ENCODE data around the gene SOD2.
A peak's percentile ranks its signal among the peaks of the same experiment; 100 is the strongest.
"Not testable (repeated sequence)": the region's sequence is repeated elsewhere in the genome, so short reads cannot be mapped to it uniquely, and the experiment has no call there.

Gene SOD2

GRCh38 chr6:159715605-159716004 lies 22.6 kb upstream of the SOD2 start:
- no peak for DNase-seq

DNA sequence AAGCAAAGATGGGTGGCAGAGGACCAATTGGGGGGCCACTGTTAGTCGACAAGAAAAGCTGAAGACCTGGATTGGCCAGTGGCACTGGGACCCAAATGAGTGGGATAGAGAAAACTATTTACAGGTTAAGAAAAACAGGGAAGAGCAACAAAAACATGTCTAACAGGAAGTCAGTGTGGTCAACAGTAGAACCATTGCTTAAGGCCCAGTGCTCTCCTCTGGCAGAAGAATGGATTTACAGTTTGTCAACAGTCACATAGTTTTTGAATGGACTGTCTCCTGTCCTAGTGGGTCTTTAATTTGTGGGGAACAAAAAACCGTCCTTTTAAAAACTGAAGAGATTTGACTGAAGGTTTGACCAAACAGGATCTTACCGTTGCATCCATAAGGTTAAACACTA lies 22.1 kb upstream of the SOD2 start:
- DNase-seq: no peak

GRCh38 chr6:159714404-159714803 lies 21.4 kb upstream of the SOD2 start:
- no peak for DNase-seq

DNA sequence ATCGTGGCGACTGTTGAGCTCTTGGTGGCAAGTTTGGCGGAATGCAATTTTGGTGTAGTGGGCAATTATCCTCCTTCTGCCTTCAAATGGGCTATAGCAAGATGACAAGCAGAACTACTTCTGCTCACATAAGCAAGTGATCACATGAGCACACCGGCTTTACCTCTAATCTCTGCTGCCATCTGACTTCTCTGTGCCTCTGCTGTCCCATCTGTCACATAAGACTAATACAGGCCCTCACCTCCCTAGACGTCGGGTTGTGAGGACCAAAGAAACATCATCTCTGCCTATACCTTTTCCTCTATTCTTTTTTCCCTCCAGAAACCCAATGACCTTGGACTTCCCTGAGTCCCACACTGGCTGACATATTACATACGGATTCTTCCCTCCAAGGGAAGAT lies 20.9 kb upstream of the SOD2 start:
- no peak for DNase-seq

DNA sequence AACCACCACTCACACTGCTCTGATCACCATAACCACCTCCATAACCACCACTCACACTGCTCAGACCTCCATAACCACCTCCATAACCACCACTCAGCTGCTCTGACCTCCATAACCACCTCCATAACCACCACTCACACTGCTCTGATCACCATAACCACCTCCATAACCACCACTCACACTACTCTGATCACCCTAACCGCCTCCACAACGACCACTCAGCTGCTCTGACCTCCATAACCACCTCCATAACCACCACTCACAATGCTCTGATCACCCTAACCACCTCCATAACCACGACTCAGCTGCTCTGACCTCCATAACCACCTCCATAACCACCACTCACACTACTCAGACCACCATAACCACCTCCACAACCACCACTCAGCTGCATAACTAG lies 19.3 kb upstream of the SOD2 start:
- DNase-seq: not testable (repeated sequence)

GRCh38 chr6:159710603-159711002 lies 17.6 kb upstream of the SOD2 start:
- not testable (repeated sequence) for DNase-seq

DNA sequence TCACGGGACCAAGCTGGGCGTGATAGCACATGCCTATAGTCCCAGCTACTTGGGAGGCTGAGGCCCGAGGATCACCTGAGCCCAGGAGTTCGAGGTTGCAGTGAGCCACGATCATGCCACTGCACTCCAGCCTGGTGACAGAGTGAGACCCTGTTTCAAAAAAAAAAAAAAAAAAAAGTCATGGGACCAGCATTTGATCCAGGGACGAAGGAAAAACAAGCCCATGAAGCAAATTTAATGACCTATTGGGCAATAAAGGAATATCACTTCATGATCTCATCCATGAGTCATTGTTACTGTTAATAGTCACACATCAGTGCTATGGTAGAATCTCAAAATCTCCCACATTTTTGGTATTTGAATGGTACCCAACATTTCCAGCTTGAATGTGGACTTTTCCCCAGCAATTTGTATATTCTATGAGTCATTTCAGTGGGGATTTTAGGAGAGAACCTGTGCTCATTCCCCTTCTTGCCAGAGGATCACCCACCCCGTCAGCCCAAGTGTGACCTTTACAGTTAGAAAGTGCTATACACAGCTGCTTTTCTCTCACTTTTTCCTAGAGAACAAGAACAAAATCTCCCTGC lies 8.5 kb upstream of the SOD2 start:
- no peak for DNase-seq

GRCh38 chr6:159700970-159701369 lies 7.9 kb upstream of the SOD2 start:
- no peak for DNase-seq

GRCh38 chr6:159695984-159696383 lies 2.9 kb upstream of the SOD2 start:
- DNase-seq: no peak

DNA sequence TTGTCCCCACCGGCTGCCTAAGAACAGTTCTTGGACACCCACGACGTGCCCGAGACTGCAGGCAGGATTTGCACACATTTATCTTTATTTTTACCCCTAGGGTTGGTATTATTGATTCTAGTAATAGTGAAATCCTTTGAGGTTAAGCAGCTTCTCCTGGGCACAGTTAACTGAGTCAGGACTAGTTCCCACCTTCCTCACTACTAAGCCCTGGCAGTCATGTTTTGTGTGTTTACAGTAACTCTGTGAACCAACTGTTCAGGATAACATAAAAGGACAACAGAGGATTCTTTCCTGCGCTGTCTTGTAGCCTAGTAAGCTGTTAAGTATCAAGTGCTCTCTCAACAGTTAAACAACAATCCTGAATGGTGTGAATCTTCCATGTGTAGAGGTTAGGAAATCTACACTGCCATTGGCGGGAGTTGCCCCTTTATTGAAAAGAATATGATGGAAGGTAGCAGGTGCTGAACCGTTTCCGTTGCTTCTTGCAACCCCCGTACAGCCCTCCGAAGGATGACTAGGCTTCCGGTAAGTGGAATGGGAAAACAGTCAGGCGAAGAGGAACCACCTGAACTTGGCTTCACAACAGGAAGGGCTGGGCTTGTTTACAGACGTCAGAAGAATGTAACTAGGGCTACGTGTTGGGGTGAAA lies 979 bp upstream of the SOD2 start:
- DNase-seq: no peak

- peak; percentile 80 for DNase-seq
These were observed 526 bp downstream of the SOD2 start for GRCh38 chr6:159692303-159693127.

DNA sequence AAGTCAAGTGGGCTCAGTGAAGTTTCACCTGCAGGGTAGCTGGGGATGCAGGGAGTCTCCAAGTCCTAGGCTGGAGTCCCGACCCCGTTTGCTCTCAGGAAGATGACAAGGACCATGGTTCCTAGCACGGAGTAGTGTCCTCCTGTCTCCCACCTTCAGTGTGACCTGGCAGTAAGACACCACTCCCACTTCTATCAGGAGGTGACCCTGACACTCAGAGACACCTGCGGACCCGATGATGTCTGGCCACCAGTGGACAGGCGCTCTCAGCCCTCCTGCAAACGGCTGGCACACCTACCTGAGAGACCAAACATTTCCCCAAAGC lies 1.1 kb downstream of the SOD2 start:
- peak; percentile 24 for DNase-seq

DNA sequence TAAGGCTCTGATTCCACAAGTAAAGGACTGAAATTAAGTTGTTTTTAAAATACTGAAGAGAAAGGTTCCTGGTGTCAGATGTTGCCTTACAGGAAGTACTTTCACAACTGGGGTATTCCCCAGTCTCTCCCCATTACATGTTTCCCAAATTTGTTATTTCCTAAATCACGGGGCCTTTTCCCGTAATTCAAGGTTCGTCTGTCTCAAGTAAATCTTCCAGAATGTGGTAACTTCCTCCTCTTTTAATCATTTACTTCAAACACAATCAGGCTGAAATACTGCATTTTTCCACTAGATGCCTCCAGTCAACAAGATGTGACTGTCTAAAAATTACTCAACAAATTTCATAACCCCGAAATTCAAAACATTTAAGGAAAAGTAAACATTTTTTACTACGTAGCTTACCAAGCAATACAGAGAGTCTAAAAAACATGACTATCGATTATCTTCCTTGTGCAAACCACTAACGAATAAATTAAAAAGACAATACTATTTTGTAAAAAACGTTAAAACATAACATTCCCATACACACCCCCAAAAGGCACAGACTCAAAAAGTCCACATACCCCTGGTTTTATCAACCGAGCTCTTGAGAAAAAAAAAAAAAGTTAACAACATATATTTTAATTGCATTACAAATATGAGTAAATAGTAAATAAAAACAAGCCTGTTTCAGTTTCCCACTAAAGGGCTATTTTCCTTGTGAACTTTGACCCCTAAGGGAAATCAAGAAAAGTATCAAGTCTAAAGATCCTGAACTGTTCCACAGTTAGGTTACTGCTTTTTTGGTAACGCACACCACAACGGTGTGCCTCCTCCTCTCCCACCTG lies 1.7 kb downstream of the SOD2 start:
- DNase-seq: peak; percentile 19

GRCh38 chr6:159690135-159690534 lies 2.9 kb downstream of the SOD2 start:
- DNase-seq: not testable (repeated sequence)

DNA sequence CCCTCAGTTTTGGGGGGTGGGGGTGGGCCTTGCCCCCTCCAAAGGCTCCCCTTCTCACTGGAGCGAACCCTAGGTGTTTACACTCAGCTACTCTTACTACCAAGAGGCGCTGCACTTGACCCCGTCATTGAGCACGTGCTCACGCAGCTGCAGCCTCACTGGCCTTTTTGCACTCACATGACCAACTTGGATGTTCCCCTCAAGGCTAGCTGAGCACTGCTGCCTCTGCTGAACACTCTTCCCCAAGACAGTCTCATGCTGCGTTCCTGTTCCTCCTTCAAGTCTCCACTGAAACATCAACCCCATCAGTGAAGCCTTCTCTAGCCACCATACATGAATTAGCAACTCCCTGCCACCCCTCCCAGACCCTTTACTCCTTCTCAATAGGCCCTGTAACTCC lies 4.0 kb downstream of the SOD2 start:
- DNase-seq: no peak

- DNase-seq: no peak
These were observed 4.7 kb downstream of the SOD2 start for GRCh38 chr6:159688266-159688905.

DNA sequence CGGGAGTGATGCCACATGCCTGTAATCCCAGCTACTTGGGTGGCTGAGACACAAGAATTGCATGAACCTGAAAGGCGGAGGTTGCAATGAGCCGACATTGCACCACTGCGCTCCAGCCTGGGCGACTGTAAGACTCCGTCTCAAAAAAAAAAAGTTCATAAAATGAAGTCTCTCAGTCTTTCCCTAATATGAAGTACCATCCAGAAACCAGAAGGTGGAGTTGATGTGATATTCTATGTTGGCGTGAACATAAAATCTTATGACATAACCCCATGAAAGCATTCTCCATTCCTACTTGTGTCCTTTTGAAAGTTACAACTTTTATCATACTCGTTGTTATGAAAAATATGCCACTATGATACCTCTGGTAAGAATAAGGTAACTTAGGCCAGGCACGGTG lies 5.7 kb downstream of the SOD2 start:
- DNase-seq: no peak

DNA sequence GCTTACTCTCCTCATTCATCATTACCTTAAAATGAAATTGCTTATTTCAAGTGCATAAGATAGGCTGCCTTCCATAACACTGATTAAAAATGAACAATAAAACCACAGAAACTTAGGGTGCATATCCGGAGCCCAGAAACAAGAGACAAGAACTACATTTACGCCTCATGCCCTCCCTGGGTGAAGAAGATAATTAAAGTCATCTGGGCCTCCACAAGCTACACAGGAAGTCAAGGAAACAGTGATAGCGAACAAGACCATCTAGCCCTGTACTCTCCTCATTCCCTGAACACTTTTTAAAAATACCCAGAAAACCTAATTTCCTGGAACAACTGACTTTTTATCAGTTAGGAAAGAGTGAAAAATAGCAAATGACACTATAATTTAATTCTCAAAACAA lies 6.3 kb downstream of the SOD2 start:
- DNase-seq: no peak

DNA sequence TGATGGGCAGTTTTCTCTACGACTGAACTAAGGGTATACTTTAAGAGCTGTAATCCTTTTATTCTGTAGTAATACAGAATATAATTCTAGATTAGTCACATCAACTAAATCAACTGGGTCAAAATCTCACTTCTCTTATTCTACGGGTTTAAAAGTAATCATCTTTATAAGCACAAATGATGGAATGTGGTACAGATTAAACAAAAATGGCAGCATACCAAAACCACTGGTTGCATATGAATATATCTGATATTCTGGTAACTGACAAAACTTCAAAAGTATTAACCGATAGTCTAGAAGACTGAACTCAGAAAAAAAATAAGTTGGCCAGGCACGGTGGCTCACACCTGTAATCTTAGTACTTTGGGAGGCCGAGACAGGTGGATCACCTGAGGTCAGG lies 7.0 kb downstream of the SOD2 start:
- DNase-seq: no peak

- no peak for DNase-seq
These were observed 9.1 kb downstream of the SOD2 start for GRCh38 chr6:159684013-159684304.

GRCh38 chr6:159682810-159683209 lies 10.2 kb downstream of the SOD2 start:
- DNase-seq: no peak

- no peak for DNase-seq
These were observed 10.7 kb downstream of the SOD2 start for GRCh38 chr6:159682295-159682694.

DNA sequence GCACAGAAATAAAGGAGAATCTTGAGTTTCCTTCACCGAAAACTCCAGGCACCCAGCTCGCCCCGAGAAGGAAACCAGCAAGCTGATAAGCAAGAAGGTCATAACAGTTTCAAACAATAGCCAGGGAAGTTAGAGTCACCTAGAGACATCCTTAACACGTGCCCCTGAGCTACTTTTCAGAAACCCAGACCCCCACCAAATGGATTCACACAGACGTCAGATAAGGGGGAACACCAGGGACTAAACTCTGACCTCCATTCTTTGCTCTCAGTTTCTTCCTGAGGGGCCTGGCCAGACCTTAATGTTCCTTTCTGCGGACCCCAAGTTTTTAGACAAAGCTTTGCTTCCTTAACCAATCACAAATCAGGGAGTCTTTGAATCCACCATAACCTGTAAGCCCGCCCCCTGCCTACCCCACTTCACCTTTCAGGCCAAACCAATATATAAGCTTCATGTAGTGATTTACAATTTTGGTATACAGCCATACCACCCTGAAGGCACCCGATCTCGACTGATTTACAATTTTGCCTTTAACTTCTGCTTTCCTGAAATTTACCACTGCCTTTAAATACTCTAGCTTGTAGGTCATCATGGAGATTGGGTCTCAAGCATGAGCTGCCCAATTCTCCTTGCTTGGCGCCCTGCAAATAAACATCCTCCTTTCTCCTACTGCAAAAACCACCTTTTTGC lies 11.7 kb downstream of the SOD2 start:
- no peak for DNase-seq
